Caco-2 (cell line): ENCODE data around the gene SCN8A. TPM values are rescaled to one million over a fixed set of nuclear protein-coding genes. Genes with fewer than 3 reads are reported as not detected.
A peak's percentile ranks its signal among the peaks of the same experiment; 100 is the strongest.
"Not testable (repeated sequence)": the region's sequence is repeated elsewhere in the genome, so short reads cannot be mapped to it uniquely, and the experiment has no call there.

Experiments
- BruUV-seq: library from RNA; stranded (reverse); fragments of 400-500 nt; replicated peaks from 2 replicates; lab custom pipeline; 2021; lab: Mats Ljungman, UMichigan
- CTCF ChIA-PET: fragments of 300-600 bp; sonication (Branson Sonifier 250); formaldehyde crosslinking; loops from one replicate; lab custom pipeline; 2022; ENCODE audit warnings: antibody characterized with exemption; lab: Charles Lee
- POLR2A ChIA-PET: fragments of 300-600 bp; sonication (Branson Sonifier 250); formaldehyde crosslinking; loops from one replicate; lab custom pipeline; 2022; ENCODE audit warnings: antibody characterized with exemption; lab: Charles Lee
- DNase-seq, 2 experiments: peaks; one replicate each; pipeline versions ENCODE4 v3.0.0 to v3.0.0-alpha.2; 2020 to 2022
- H3K27me3 ChIP-seq: replicated peaks from 2 replicates; pipeline ENCODE4 v1.6.0; 2011; ENCODE audit warnings: low read length; ENCODE audit not compliant: control insufficient read depth, insufficient read depth
- H3K36me3 ChIP-seq: 2 replicates; pipeline ENCODE4 v1.5.1; 2011; ENCODE audit warnings: low read length; ENCODE audit not compliant: control insufficient read depth, insufficient read depth
- H3K4me1 ChIP-seq: fragments of 250-450 bp; sonication (Bioruptor Pico); 2 replicates; pipeline ENCODE4 v1.5.1; 2020; ENCODE audit warnings: mild to moderate bottlenecking
- H3K4me3 ChIP-seq: 2 replicates; pipeline ENCODE4 v1.5.1; 2011; ENCODE audit warnings: low read depth, mild to moderate bottlenecking, control low read depth, low read length
- H3K9me3 ChIP-seq: fragments of 250-450 bp; sonication (Bioruptor Pico); 2 replicates; pipeline ENCODE4 v1.5.1; 2020; ENCODE audit warnings: mild to moderate bottlenecking, moderate library complexity
- H3K27ac Mint-ChIP-seq: one replicate; pipeline ENCODE4 v1.8.0; 2022; ENCODE audit warnings: mixed read lengths; ENCODE audit not compliant: unreplicated experiment
- H3K27me3 Mint-ChIP-seq: one replicate; pipeline ENCODE4 v1.8.0; 2022; ENCODE audit warnings: mixed read lengths; ENCODE audit not compliant: insufficient read depth, unreplicated experiment
- H3K36me3 Mint-ChIP-seq: one replicate; pipeline ENCODE4 v1.8.0; 2022; ENCODE audit warnings: mild to moderate bottlenecking, mixed read lengths; ENCODE audit not compliant: insufficient read depth, unreplicated experiment
- H3K4me1 Mint-ChIP-seq: one replicate; pipeline ENCODE4 v1.8.0; 2022; ENCODE audit warnings: low read depth, mixed read lengths; ENCODE audit not compliant: unreplicated experiment
- H3K4me3 Mint-ChIP-seq: one replicate; pipeline ENCODE4 v1.8.0; 2022; ENCODE audit warnings: mild to moderate bottlenecking, moderate library complexity, mixed read lengths; ENCODE audit not compliant: unreplicated experiment
- H3K9me3 Mint-ChIP-seq: one replicate; pipeline ENCODE4 v1.8.0; 2022; ENCODE audit warnings: mixed read lengths; ENCODE audit not compliant: unreplicated experiment
- intact Hi-C: fragments of 100-400 bp; cut with micrococcal nuclease; formaldehyde crosslinking; loops from one replicate; pipeline ENCODE4 v1.10.0; 2022; ENCODE audit not compliant: unreplicated experiment
- total RNA-seq: library from RNA; stranded (reverse); gene quantifications from 2 replicates; pipeline ENCODE4 v1.2.3, GENCODE V29; 2022
- TF ChIP-seq, protein P1 (sequence below), 2 experiments: fragments of 200-600 bp in 1 of 2; IDR thresholded peaks; 1 replicate in 1 of 2; 2 replicates in 1 of 2; pipeline versions ENCODE4 v1.5.1 to v1.8.0; 2011 to 2022; ENCODE audit warnings: antibody characterized with exemption in 1 of 2, control low read depth in 1 of 2, inconsistent platforms in 1 of 2, low read depth in 1 of 2, low read length in 1 of 2, mild to moderate bottlenecking in 1 of 2, moderate library complexity in 1 of 2; ENCODE audit not compliant: insufficient read depth in 1 of 2, severe bottlenecking in 1 of 2, unreplicated experiment in 1 of 2

SCN8A gene
- total RNA-seq, 1 experiment from 2014 or later, result 16.5 TPM

DNA sequence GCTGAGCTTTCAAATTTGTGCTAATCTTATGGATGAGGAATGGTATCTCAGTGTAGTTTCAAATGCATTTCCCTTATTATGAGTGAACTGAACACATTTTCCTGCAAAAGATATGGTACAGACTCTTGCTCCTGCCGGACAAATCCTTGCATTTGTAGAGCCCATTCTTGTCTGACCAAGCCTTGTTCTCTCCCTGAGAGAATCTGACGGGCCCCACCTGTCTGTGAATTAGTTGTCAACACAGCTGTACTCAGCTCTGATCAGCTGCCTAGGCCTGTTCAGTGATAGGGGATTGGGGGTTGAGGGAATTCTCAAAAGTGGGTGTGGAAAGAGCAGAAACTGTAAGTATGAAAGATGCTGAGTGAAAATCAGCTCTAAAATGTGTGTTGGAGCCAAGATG lies 42.8 kb upstream of the SCN8A start:
- intact Hi-C loops, result no loop called here
- Mint-ChIP-seq H3K27me3 (no peaks in the 10 kb centered on the region), H3K4me1 (no peaks in the 10 kb centered on the region), H3K9me3 (no peaks in the 10 kb centered on the region), H3K4me3 (no peak overlapping the region), H3K36me3 (no peaks in the 10 kb centered on the region), H3K27ac (no peak overlapping the region)
- BruUV-seq, result no TSS peak
- TF ChIP-seq, protein P1, sequence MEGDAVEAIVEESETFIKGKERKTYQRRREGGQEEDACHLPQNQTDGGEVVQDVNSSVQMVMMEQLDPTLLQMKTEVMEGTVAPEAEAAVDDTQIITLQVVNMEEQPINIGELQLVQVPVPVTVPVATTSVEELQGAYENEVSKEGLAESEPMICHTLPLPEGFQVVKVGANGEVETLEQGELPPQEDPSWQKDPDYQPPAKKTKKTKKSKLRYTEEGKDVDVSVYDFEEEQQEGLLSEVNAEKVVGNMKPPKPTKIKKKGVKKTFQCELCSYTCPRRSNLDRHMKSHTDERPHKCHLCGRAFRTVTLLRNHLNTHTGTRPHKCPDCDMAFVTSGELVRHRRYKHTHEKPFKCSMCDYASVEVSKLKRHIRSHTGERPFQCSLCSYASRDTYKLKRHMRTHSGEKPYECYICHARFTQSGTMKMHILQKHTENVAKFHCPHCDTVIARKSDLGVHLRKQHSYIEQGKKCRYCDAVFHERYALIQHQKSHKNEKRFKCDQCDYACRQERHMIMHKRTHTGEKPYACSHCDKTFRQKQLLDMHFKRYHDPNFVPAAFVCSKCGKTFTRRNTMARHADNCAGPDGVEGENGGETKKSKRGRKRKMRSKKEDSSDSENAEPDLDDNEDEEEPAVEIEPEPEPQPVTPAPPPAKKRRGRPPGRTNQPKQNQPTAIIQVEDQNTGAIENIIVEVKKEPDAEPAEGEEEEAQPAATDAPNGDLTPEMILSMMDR (IDR thresholded peaks at IDR 0.05; ENCODE audit: insufficient read depth in 1 of 2, low read depth in 1 of 2, low read length in 1 of 2, severe bottlenecking in 1 of 2, unreplicated experiment in 1 of 2), result no peak
- ChIA-PET CTCF (no interaction called here), POLR2A (no interaction called here)
- no peak for DNase-seq
- Histone ChIP-seq H3K27me3 (no peaks in the 10 kb centered on the region), H3K9me3 (no peaks in the 10 kb centered on the region), H3K4me3 (no peak overlapping the region), H3K36me3 (no peaks in the 10 kb centered on the region), H3K4me1 (no peaks in the 10 kb centered on the region)

DNA sequence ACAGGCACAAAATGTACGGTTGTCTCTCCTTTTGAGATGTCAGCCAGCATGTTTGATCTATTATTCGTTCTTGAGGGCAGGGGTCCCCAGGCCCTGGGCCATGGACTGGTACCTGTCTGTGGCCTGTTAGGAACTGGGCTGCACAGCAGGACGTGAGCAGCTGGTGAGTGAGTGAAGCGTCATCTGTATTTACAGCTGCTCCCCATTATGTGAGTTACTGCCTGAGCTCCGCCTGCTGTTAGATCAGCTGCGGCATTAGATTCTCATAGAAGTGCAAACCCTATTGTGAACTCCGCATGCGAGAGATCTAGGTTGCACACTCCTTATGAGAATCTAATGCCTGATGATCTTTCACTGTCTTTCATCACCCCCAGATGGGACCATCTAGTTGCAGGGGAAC lies 41.4 kb upstream of the SCN8A start:
- intact Hi-C loops, result no loop called here
- no peaks in the 10 kb centered on the region for H3K9me3 ChIP-seq
- no peak for DNase-seq
- Mint-ChIP-seq H3K4me1 (no peaks in the 10 kb centered on the region), H3K36me3 (no peaks in the 10 kb centered on the region), H3K27ac (no peak overlapping the region), H3K4me3 (no peak overlapping the region), H3K9me3 (no peaks in the 10 kb centered on the region), H3K27me3 (no peaks in the 10 kb centered on the region)
- TF ChIP-seq, protein P1 (IDR thresholded peaks at IDR 0.05; ENCODE audit: insufficient read depth in 1 of 2, low read depth in 1 of 2, low read length in 1 of 2, severe bottlenecking in 1 of 2, unreplicated experiment in 1 of 2), result no peak
- ChIA-PET CTCF (no interaction called here), POLR2A (no interaction called here)
- H3K36me3 ChIP-seq, result no peaks in the 10 kb centered on the region
- BruUV-seq, result no TSS peak
- no peaks in the 10 kb centered on the region for H3K27me3 ChIP-seq
- no peak overlapping the region for H3K4me3 ChIP-seq
- H3K4me1 ChIP-seq, result no peaks in the 10 kb centered on the region

DNA sequence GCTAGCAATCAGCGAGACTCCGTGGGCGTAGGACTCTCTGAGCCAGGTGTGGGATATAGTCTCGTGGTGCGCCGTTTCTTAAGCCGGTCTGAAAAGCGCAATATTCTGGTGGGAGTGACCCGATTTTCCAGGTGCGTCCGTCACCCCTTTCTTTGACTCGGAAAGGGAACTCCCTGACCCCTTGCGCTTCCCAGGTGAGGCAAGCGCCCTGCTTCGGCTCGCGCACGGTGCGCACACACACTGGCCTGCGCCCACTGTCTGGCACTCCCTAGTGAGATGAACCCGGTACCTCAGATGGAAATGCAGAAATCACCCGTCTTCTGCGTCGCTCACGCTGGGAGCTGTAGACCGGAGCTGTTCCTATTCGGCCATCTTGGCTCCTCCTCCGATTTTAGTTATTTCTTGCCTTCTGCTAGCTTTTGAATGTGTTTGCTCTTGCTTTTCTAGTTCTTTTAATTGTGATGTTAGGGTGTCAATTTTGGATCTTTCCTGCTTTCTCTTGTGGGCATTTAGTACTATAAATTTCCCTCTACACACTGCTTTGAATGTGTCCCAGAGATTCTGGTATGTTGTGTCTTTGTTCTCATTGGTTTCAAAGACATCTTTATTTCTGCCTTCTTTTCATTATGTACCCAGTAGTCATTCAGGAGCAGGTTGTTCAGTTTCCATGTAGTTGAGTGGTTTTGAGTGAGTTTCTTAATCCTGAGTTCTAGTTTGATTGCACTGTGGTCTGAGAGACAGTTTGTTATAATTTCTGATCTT lies 22.6 kb upstream of the SCN8A start:
- peak; percentile 73 to 75 for DNase-seq
- peak overlapping the region; percentile 90 for H3K4me3 Mint-ChIP-seq
- CTCF ChIA-PET, intact Hi-C loops, H3K36me3 ChIP-seq, H3K27me3 Mint-ChIP-seq, POLR2A ChIA-PET, H3K9me3 Mint-ChIP-seq, H3K4me1 ChIP-seq, H3K9me3 ChIP-seq, H3K27me3 ChIP-seq: not testable (repeated sequence)
- H3K27ac Mint-ChIP-seq, result peak overlapping the region; percentile 95
- H3K4me3 ChIP-seq, result peak overlapping the region; percentile 44
- H3K36me3 Mint-ChIP-seq, result peaks cover 17% of the 10 kb centered on the region
- H3K4me1 Mint-ChIP-seq, result peaks cover 15% of the 10 kb centered on the region
- BruUV-seq, result TSS peak; percentile 63
